HG03354 (cell line): Measurements from ENCODE around the gene USP11.

Source experiments
- ATAC-seq: cut with Tn5 transposase; IDR thresholded peaks from one replicate; pipeline ENCODE4 v1.9.1; 2021; ENCODE audit warnings: mild to moderate bottlenecking; ENCODE audit not compliant: unreplicated experiment, poor library complexity, severe bottlenecking

USP11 gene

GRCh38 chrX:47296766-47297365 lies 64.1 kb downstream of the USP11 start:
- ATAC-seq = no peak

GRCh38 chrX:47297874-47298273 lies 65.1 kb downstream of the USP11 start:
- no peak for ATAC-seq
